A673 (cell line): ENCODE results near the gene CAPN9.

Source experiments
- EZH2 ChIP-seq: fragments of 200-600 bp; sonication (generic); IDR thresholded peaks from 2 replicates; pipeline ENCODE4 v1.6.1; 2017; ENCODE audit warnings: borderline replicate concordance, low read depth, mild to moderate bottlenecking, mixed read lengths, antibody characterized with exemption, low read length; ENCODE audit not compliant: poor library complexity, severe bottlenecking
- TF ChIP-seq, protein P1 (sequence below): fragments of 300-800, 200-600 bp; sonication (generic); conservative IDR thresholded peaks from 2 replicates; pipeline ENCODE4 v1.5.1; 2017; ENCODE audit warnings: low read depth, mild to moderate bottlenecking, antibody characterized with exemption, low read length, moderate library complexity, mixed read lengths

- no peak for TF ChIP-seq EZH2
- TF ChIP-seq, protein P1, sequence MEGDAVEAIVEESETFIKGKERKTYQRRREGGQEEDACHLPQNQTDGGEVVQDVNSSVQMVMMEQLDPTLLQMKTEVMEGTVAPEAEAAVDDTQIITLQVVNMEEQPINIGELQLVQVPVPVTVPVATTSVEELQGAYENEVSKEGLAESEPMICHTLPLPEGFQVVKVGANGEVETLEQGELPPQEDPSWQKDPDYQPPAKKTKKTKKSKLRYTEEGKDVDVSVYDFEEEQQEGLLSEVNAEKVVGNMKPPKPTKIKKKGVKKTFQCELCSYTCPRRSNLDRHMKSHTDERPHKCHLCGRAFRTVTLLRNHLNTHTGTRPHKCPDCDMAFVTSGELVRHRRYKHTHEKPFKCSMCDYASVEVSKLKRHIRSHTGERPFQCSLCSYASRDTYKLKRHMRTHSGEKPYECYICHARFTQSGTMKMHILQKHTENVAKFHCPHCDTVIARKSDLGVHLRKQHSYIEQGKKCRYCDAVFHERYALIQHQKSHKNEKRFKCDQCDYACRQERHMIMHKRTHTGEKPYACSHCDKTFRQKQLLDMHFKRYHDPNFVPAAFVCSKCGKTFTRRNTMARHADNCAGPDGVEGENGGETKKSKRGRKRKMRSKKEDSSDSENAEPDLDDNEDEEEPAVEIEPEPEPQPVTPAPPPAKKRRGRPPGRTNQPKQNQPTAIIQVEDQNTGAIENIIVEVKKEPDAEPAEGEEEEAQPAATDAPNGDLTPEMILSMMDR: no peak
Observed at GRCh38 chr1:230850547-230850946, 103.4 kb downstream of the CAPN9 start.
